GM10266 (cell line): ENCODE results near the gene RAB44.

Experiments
- DNase-seq: peaks from one replicate; pipeline ENCODE4 v3.0.0; 2012; ENCODE audit errors: extremely low spot score
- TF ChIP-seq, protein P1 (sequence below): IDR thresholded peaks from 2 replicates; pipeline ENCODE4 v1.5.1; 2012; ENCODE audit warnings: mild to moderate bottlenecking, low read depth; ENCODE audit not compliant: control insufficient read depth, insufficient read depth; ENCODE audit errors: missing control alignments

Gene RAB44

DNA sequence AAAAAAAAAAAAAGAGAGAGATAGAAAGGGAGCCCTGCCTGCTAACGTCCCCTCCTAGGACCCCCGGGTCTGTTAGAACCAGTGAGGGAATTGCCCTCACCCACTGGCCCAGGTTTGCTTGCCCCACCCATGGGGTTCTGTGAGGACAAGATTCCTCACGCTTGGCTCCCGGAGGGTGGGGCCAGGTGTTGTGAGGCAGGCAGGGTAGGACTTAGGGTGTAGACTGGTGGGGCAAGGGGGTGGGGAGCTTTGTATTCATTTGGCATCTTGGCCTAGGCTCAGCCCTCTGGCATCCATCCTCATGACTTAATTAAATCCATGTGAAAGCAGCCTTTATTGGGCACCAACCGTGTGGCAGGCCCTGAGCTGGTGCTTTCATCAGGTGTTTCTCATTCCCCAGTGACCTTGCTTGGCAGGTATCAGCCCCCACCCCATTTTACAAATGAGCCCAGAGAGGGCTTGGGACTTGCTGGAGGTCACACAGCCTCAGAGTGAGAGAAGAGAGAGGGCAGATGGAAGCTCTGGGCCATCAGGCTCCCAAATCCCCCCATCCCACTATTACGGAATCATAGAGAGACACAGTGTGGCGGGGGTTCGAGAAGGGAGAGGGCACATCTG, 19.0 kb downstream of the RAB44 start:
- no peak for DNase-seq
- TF ChIP-seq, protein P1, sequence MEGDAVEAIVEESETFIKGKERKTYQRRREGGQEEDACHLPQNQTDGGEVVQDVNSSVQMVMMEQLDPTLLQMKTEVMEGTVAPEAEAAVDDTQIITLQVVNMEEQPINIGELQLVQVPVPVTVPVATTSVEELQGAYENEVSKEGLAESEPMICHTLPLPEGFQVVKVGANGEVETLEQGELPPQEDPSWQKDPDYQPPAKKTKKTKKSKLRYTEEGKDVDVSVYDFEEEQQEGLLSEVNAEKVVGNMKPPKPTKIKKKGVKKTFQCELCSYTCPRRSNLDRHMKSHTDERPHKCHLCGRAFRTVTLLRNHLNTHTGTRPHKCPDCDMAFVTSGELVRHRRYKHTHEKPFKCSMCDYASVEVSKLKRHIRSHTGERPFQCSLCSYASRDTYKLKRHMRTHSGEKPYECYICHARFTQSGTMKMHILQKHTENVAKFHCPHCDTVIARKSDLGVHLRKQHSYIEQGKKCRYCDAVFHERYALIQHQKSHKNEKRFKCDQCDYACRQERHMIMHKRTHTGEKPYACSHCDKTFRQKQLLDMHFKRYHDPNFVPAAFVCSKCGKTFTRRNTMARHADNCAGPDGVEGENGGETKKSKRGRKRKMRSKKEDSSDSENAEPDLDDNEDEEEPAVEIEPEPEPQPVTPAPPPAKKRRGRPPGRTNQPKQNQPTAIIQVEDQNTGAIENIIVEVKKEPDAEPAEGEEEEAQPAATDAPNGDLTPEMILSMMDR = no peak

DNA sequence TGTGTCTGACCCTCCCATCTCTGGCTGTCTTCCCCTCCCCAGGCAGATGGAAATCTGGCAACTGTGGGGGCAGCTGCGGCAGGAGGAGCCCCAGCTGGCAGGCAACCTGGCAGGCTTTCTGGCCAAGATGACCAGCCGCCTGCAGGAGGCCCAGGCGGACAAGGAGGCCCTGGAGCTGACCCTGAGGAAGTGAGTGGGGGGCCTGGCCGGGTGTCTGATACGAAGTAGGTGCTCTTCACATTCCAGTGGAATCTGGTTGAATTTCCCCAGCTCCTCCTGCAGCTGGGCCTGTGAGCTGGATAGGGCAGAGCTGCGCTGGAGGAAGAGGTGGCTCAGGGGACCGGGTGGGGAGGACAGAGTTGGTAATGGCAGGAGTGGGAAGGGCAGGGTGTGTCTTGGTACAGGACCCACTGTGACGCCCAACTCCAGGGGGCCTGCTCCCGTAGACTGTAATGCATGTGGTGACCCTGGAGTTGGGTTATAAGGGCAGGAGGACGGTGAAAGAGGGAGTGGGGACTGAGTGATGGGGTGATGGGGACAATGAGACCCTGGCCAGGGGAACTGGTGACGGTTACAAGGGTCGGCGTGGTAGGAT, 19.7 kb downstream of the RAB44 start:
- DNase-seq = no peak
- TF ChIP-seq, protein P1 = no peak

DNA sequence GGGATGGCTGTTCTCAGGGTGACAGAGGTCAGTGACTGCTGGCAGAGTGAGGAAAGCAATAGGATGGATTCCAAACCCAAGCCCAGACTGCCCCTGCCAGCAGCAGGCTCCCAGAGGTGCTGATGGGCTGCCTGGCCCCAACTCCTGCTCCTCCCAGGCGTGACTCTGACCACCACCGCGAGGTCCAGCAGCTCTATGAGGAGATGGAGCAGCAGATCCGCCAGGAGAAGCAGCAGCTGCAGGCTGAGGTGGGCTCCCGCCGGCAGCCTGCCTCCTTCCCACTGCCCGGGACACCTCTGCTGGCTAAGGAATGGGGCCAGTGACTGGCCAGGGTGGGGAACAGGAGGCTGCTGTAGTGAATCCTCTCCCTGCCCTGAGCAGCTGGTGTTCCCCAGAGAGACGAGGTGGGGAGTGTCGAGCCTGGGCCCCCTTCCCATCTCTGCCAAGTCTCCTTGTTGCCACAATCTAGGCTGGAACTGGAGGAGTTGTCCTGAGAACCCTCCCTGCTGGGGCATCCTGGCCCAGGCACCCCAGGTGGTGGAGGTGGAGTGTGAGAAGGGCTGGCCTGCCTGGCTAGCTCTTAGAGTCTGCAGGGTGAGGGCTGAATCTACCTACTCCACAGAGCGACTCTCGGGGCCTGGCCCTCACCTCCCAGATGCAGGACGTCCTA, 20.4 kb downstream of the RAB44 start:
- TF ChIP-seq, protein P1 = no peak
- DNase-seq = no peak

DNA sequence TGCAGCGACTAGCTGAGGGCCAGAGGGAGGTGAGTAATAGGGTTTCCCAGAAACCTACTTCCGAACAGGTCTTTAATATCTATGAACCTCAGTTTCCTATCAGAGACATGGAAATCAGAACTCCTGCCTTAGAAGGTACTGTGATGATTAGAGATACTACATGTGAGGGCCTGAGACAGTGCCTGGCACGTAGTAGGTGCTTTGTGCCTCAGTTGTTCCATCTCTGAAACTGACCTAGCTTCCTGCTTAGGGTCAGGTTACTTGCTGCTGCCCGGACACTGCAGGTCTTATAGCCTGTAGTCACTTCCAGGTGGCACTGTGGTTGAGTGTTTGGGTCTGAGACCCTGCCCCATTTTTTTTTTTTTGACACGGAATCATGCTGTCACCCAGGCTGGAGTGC, 20.9 kb downstream of the RAB44 start:
- TF ChIP-seq, protein P1 = no peak
- no peak for DNase-seq

DNA sequence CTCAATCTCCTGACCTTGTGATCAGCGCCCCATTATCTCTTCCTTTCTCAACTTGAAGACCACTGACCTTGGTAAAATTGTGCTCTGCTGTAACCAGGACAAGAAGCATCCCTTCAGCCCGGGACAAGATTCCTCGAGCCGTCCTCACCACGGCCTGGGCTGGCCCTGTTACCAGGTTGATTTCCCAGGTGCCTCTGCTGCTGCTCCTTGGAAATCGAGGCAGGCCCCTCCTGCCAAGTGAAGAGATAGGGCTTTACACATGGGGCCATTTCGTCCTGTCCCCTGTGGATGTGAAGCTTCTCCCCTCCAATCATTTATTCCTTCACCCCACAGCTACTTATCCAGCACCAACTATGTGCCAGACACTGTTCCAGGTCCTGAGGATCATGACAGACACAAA, 21.5 kb downstream of the RAB44 start:
- TF ChIP-seq, protein P1 = no peak
- DNase-seq = no peak

DNA sequence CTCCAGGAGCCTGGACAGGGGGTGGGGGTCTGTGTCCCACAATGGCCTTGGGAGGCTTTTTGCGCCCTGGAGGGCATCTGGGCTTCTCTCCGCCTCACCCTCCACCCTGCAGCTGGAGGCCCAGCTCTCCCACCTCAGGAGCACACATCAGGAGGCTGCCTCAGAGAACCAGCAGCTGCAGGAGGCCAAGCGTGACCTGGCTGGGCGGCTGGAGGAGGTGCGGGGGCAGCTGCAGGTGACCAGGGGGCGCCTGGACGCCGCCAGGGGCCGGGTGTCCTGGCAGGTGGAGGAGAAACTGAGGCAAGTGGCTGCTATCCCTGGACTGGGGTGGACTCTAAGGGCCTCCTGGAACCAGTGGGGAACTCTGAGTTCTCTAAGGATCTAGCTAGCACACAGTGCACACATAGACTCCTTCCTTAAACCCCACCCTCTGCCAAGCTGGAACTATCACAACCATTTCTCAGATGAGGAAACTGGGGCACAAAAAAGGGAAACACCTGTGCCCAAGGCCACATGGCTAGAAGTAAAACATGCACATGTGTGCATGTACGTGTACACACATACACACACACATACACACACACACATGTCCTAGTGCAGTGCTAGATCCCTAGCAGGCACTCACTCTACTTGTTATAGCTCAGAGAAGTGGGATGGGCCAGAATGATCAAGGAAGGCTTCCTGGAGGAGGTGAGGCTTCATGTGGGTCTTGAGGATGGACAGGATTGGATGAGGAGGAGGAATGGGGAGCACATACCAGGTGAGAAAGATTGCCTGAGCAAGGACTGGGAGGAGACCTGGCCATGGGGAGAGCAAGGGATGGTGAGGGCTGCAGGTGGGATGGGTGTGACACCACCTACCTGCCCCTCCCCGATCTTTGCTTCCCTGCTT, 22.9 kb downstream of the RAB44 start:
- TF ChIP-seq, protein P1 = no peak
- no peak for DNase-seq
